Lower lobe of right lung (tissue), 2 donors: ENCODE data around the gene ATF4. TPM values are rescaled to one million over a fixed set of nuclear protein-coding genes. Genes with fewer than 3 reads are reported as not detected.

Experiments
- ATAC-seq, 2 donors: fragments of 200-7000 bp; cut with Tn5 transposase; one replicate each; pipeline ENCODE4 v1.9.1; 2020 to 2022; ENCODE audit warnings: mild to moderate bottlenecking in 2 of 2, moderate library complexity in 2 of 2
- DNase-seq: peaks from one replicate; pipeline ENCODE4 v3.0.0-alpha.2; 2020
- H3K27ac ChIP-seq: fragments of 200-600 bp; one replicate; pipeline ENCODE4 v1.8.0; 2022
- H3K27me3 ChIP-seq: fragments of 200-600 bp; one replicate; pipeline ENCODE4 v1.8.0; 2022; ENCODE audit warnings: low read depth
- H3K36me3 ChIP-seq: fragments of 200-600 bp; one replicate; pipeline ENCODE4 v1.8.0; 2022; ENCODE audit warnings: mild to moderate bottlenecking
- H3K4me1 ChIP-seq: fragments of 200-600 bp; one replicate; pipeline ENCODE4 v1.8.0; 2022
- H3K4me3 ChIP-seq: fragments of 200-600 bp; one replicate; pipeline ENCODE4 v1.8.0; 2022; ENCODE audit warnings: mild to moderate bottlenecking
- H3K9me3 ChIP-seq: fragments of 200-600 bp; one replicate; pipeline ENCODE4 v1.8.0; 2022
- CTCF ChIP-seq: fragments of 200-600 bp; IDR thresholded peaks from one replicate; pipeline ENCODE4 v1.8.0; 2022; ENCODE audit warnings: antibody characterized with exemption, mild to moderate bottlenecking
- intact Hi-C: fragments of 100-400 bp; cut with DNase I; formaldehyde crosslinking; loops from one replicate; pipeline ENCODE4 v1.11.0; 2022
- total RNA-seq: library from RNA; stranded (reverse); fragmentation: NEBNext Ultra II Directional; extraction: Animal tissue kit (Norgen Biotek cat#: 25700); gene quantifications from one replicate; pipeline ENCODE4 v1.2.1, GENCODE V29; 2021
- donor health status: DM: no; HTN: yes; CAD: no; lungs with severe emphysema.

Gene ATF4
- total RNA-seq, 1 donor from 2014 or later, result 327 TPM

GRCh38 chr22:39486951-39487825, 33.2 kb upstream of the ATF4 start:
- no peak overlapping the region for H3K27ac ChIP-seq
- H3K27me3 ChIP-seq, result no peaks in the 10 kb centered on the region
- intact Hi-C loops, result no loop called here
- H3K4me1 ChIP-seq, result peaks cover 13% of the 10 kb centered on the region
- no peaks in the 10 kb centered on the region for H3K9me3 ChIP-seq
- no peak for ATAC-seq
- H3K36me3 ChIP-seq, result no peaks in the 10 kb centered on the region
- no peak overlapping the region for H3K4me3 ChIP-seq
- DNase-seq, result no peak
- TF ChIP-seq CTCF, result no peak

GRCh38 chr22:39487826-39488520, 32.4 kb upstream of the ATF4 start:
- no peak for TF ChIP-seq CTCF
- intact Hi-C loops, result no loop called here
- no peak overlapping the region for H3K4me3 ChIP-seq
- no peaks in the 10 kb centered on the region for H3K27me3 ChIP-seq
- no peak for DNase-seq
- H3K36me3 ChIP-seq, result no peaks in the 10 kb centered on the region
- no peaks in the 10 kb centered on the region for H3K9me3 ChIP-seq
- no peak for ATAC-seq
- peaks cover 13% of the 10 kb centered on the region for H3K4me1 ChIP-seq
- H3K27ac ChIP-seq, result no peak overlapping the region

- ATAC-seq, result no peak
- no peak for DNase-seq
- intact Hi-C loops, result no loop called here
These were observed 31.7 kb upstream of the ATF4 start for GRCh38 chr22:39488563-39489083.

GRCh38 chr22:39489094-39490068, 31.0 kb upstream of the ATF4 start:
- H3K27ac ChIP-seq, result peak overlapping the region; percentile 25
- peak overlapping the region; percentile 16 for H3K4me3 ChIP-seq
- no peaks in the 10 kb centered on the region for H3K36me3 ChIP-seq
- DNase-seq, result no peak
- no peaks in the 10 kb centered on the region for H3K27me3 ChIP-seq
- peaks cover 25% of the 10 kb centered on the region for H3K4me1 ChIP-seq
- no peak for TF ChIP-seq CTCF
- intact Hi-C loops, result no loop called here
- peak; percentile 41 to 43 for ATAC-seq
- H3K9me3 ChIP-seq, result no peaks in the 10 kb centered on the region

More at GRCh38 chr22:39488563-39489083, 31.7 kb upstream of the ATF4 start:
- H3K27me3 ChIP-seq, result no peaks in the 10 kb centered on the region
- no peaks in the 10 kb centered on the region for H3K9me3 ChIP-seq
- no peak overlapping the region for H3K4me3 ChIP-seq
- TF ChIP-seq CTCF, result no peak
- peaks cover 17% of the 10 kb centered on the region for H3K4me1 ChIP-seq
- H3K36me3 ChIP-seq, result no peaks in the 10 kb centered on the region
- H3K27ac ChIP-seq, result no peak overlapping the region
